Measurements from ENCODE around the gene DOCK10.

Gene DOCK10

GRCh38 chr2:224816816-224817215 lies 225.5 kb downstream of the DOCK10 start:
- peak; percentile 42 to 78 for DNase-seq

- DNase-seq: no peak
Measured at GRCh38 chr2:224813578-224813977, 228.7 kb downstream of the DOCK10 start.

DNA sequence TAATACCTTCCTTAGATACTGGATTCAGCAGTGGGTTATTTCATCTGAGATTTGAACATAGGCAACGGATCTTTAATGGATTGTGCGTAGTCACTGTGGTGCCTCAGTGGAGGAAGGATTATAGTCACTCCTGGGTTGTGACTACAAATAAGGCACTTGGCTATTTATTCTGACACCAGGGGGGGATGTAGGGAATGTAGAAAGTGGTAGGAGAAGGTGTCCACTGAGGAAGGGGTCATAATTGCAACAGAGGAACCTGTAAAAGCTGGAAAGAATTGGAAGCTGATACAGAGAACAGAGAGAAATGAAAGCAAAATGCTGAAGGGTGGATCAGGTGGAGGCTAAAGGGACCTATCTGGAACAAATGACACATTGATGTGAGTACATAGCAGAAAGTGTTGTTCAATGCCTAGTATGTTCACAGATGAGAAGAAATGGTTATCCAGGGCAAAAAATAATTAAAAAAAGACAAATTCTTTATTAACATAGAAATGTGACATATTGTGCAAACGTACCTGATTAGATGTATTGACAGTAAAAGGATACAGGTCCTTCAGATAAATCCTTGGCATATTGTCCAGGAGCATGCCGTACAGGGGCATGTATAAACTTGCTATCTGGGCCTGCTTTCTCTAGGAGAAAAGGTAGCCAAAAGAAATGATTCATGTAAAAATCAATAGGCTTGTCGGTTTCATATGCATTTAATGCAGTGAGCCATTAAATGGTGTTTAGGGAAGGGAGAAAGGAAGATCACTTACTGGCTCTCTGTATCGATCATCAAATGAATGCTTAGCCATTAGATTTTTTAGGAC lies 234.9 kb downstream of the DOCK10 start:
- no peak for DNase-seq

DNA sequence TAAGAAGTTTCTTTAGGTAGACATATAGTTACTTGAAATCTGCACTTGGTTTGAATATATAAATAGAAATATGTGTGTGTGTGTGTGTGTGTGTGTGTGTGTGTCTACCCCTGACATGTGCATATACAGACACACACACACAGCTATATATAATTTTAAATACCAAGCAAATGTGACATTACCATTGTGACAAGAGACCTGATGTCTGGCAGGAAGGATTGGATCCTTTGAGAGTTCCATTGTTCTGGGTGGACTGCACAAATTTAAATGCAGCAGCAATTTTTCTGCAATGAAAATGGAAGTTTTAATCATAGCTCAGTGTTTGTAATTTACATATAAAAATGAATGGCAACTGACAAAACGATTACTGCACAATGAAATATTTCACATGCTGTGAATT lies 238.3 kb downstream of the DOCK10 start:
- DNase-seq: no peak

DNA sequence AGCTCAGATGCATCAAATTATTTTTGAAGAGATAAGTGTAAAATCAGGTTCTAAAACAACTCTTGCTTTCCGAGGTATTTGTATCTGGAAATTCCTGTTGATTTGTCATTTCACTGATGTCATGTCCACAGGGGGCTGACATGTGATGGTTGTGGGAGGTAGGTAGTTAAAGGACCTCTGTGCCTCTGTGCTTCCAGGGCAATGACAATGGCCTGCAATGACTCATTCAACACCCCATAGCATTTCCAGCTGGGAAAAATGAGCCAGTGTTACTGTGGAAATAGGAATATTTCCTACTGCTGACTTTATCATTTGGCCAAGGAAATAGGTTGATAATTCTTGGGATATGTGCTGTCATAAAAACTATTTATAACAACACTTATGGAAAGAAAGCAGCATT lies 239.9 kb downstream of the DOCK10 start:
- no peak for DNase-seq

GRCh38 chr2:224801360-224801759 lies 240.9 kb downstream of the DOCK10 start:
- DNase-seq: no peak

GRCh38 chr2:224799691-224800090 lies 242.6 kb downstream of the DOCK10 start:
- no peak for DNase-seq

DNA sequence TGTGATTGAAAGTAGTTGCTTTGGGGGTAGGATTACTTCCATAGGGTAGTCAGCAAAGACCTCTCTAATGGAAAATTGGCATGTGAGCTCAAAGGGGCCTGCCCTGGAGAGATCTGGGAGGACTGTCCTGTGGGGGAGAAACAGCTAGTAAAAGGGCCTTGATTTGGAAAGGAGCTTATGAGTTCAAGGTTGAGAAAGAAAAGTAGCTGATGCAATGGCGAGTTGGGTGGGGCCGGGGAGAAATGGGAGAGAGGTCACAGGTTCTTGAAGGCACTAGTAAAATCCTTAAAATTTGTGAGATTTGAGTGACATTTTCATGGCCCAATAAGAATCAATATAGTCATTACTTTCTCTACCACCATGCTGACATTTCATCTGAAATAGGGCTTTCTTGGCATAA lies 244.1 kb downstream of the DOCK10 start:
- no peak for DNase-seq

DNA sequence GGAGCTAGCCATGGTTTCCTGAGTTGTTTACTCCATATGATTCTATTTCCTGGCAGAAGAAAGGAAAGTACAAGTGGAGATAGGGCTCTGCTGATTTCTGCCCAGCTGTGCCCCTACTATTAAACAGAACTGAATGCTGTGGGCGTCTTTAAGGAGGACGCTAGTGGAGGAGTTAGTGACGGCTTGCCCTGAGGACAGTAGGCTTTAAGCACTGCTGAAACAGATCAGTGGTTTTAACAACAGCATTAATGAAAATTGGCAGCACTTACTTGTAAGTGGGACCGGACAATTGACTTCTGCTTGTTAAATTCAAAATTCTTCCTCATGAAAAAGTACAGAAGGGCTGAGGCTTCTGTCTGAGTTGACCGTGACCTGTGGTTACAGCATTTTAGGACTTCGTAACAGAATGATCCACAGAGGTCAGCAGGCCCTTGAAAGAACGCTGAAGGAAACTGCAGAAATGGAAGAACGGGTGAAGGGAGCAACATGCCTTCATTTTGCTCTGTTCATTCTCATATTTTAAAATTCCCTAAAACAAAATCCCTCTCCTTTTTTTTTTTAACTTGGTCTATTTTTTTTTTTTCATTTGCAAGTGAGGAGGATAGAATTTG lies 245.5 kb downstream of the DOCK10 start:
- DNase-seq: no peak

- no peak for DNase-seq
Measured at GRCh38 chr2:224793946-224794345, 248.3 kb downstream of the DOCK10 start.

- no peak for DNase-seq
Measured at GRCh38 chr2:224786848-224787247, 255.4 kb downstream of the DOCK10 start.

DNA sequence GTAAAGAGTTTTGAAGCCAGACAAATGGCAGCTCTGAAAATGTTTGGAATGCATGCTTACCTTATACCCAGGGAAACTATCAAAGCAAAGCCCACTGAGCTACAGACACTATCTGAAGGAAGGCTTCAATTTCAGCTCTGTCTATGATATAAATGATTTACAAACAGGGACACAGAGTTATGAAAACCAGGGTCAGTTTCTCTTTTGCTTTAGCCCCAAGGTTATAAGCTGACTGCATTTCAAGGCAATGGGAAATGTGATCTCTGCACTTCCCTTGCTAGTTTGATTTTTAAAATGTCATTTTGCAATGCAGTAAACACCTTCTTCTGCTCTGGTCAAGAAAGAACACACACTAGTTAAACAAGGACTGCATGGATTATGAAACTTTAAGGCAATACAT lies 260.9 kb downstream of the DOCK10 start:
- no peak for DNase-seq

GRCh38 chr2:224780823-224781222 lies 261.4 kb downstream of the DOCK10 start:
- no peak for DNase-seq

- DNase-seq: no peak
Measured at GRCh38 chr2:224780106-224780505, 262.2 kb downstream of the DOCK10 start.

DNA sequence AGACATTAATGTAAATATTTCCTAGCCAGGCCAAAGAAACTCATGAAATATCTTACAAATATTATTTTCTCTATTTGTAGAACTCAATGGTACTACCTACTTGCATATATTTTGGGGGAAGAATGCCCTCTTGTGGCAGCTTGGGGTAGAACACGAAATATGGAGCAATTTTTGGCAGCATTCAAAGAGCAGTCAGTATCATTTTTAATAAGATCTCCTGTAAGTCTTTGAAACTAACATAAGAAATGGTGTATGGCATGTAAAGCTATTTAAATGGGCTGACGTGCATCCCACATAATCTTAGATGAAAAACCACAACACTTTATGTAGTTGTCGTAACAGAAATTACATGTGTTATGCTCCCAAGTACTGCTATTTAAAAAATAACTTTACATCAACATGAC lies 263.8 kb downstream of the DOCK10 start:
- DNase-seq: peak in 1 of 2 experiments; percentile 44

- DNase-seq: no peak
Measured at GRCh38 chr2:224777559-224777930, 264.7 kb downstream of the DOCK10 start.

DNA sequence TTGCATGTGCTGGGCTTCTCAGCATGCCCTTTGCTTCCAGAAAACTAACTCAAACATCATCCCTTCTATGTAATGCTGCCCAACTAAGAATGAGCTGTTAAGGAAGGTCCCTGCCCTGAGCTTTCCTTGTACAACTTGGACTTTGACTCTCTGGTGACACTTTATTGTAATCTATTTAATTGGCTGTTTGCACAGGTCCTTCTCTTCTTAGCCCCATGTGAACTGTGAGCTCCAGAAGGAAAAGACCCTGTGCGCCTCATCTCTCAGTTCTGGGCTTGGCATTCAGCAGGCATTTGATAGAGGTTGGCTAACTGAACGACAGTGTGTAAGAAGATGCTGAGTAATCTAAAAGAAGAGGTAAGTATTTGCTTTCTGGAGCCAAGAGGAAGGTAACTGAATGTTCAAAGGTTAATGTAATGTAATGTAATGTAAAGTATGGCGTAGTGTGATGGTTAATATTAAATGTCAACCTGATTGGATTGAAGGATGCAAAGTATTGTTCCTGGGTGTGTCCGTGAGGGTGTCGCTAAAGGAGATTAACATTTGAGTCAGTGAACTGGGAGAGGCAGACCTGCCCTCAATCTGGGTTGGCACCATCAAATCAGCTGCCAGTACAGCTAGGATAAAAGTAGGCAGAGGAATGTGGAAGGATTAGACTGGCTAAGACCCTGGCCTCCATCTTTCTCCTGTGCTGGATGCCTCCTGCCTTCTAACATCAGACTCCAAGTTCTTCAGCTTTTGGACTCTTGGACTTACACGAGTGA lies 265.3 kb downstream of the DOCK10 start:
- DNase-seq: no peak

- no peak for DNase-seq
Measured at GRCh38 chr2:224775647-224776046, 266.6 kb downstream of the DOCK10 start.

- DNase-seq: no peak
Measured at GRCh38 chr2:224774735-224775134, 267.5 kb downstream of the DOCK10 start.

DNA sequence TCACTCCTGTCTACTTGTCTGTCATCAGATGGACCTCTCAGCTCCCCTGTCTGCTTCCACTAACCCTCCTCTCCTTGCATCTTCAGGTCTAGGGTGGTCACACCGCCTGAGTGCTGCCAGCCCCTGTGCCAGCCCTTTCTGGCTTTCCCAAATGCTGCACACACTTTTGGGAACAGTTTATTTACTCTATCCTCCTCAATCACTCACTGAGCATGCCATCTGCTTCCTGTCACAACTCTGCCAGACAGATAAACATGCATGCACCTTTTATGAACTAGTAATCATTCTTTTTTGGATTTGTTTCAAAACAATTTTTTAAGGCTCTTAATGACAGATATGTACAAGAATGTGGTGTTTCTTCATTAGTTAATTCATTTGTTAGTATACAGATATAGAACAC lies 269.8 kb downstream of the DOCK10 start:
- DNase-seq: no peak

DNA sequence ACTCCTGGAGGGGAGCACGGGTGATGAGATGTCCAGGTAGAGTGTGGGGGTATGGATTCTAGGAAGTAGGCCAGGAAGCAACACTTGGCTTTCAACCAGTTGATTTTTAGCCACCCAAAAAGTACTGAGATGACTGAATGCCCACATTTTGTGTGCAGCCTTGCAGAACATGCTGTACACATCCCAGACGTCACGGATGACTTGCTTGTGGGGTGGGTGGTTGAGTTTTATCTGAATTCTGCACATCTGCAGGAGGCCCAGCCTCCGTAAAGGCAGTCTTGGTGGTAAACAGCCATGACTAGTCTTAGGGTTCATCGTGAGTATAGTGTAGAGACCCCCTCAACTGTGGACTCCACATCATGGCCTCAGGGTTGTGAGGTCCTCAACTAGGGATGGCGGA lies 272.8 kb downstream of the DOCK10 start:
- DNase-seq: no peak

DNA sequence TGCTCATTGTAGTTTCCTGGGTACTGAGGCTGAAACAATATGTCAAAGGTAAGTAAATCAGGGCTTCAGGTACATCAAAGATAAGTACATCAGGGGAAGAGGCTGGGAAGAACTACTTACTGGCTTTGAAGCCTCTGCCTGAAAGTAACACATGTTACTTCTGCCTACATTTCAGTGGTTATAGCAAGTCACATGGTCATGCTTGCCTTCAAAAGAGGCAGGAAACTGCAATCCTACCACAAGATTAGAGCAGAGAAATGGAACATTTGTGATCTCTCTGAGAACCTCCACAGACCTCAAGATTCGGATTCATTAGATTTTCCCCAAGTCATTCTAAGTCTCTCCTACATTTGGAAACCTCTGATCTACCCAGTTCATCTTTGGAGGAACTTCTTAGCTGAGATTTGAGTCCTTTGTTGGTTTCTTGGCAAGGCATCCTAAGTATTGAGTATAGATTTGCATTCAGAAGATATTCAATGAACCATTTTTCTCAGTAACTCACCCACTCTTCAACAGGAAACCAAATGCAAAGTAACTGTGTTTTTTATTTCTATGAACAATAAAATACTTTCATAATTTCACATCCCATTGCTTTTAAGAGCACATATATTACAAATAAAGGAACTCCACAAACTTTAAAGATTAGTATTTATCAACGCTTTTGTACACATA lies 277.6 kb downstream of the DOCK10 start:
- no peak for DNase-seq

DNA sequence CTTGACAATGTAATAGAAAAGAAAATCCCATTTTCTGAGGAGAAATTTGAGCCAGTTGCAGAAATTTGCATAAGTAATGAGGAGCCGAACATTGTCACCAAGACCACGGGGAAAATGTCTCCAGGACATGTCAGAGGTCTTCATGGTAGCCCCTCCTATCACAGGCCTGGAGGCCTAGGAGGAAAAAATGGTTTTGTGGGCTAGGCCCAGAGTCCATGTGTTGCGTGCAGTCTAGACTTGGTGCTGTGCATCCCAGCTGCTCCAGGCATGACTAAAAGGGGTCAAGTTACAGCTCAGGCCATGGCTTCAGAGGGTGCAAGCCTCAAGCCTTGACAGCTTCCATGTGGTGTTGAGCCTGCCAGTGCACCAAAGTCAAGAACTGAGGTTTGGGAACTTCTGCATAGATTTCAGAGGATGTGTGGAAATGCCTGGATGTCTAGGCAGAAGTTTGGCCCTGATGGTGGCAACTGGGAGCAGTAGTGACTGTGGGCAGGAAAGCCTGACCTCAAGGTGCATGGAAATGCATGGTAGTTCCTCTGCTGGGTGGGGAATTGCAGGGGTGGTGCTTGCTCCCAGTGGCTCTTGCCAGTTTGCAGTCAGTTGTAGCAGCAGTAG lies 284.2 kb downstream of the DOCK10 start:
- no peak for DNase-seq
